ENCODE data around the gene MFN1. TPM values are rescaled to one million over a fixed set of nuclear protein-coding genes. Genes with fewer than 3 reads are reported as not detected.

The MFN1 gene
- total and polyA plus RNA-seq, 2 of the 13 experiments (the other 11 are each of a cell fraction or from before 2014, with no cell fraction given): 25.2 to 37.5 TPM

GRCh38 chr3:179322286-179323196, 25.0 kb upstream of the MFN1 start, which contains the start of gene ZNF639 (continued):
- no peak for TF ChIP-seq KIAA2018 (CRISPR knock-in tag; IDR thresholded peaks at IDR 0.05; ENCODE audit: borderline replicate concordance)
- TF ChIP-seq MNT (IDR thresholded peaks at IDR 0.05): no peak
- no peak for TF ChIP-seq NPAS2 (CRISPR knock-in tag; IDR thresholded peaks at IDR 0.05; ENCODE audit: borderline replicate concordance)
- no peak for TF ChIP-seq KLF11 (CRISPR knock-in tag; IDR thresholded peaks at IDR 0.05)
- 0 out of 2 replicates have a peak, but pooled peaks have one; percentile 19 for TF ChIP-seq ZNF234 (CRISPR knock-in tag; conservative IDR thresholded peaks at IDR 0.05)
- TF ChIP-seq ZNF788 (CRISPR knock-in tag; IDR thresholded peaks at IDR 0.05; ENCODE audit: borderline replicate concordance): peak; percentile 49; the same call in 1 of the 2 replicates
- peak; percentile 88 for TF ChIP-seq NRL (CRISPR knock-in tag; IDR thresholded peaks at IDR 0.05; ENCODE audit: borderline replicate concordance)
- peak; percentile 92 for TF ChIP-seq ZBTB7B (CRISPR knock-in tag; IDR thresholded peaks at IDR 0.05)
- peak; percentile 39; the same call in 1 of the 2 replicates for TF ChIP-seq MXD3 (CRISPR knock-in tag; IDR thresholded peaks at IDR 0.05)
- peak; percentile 83 for TF ChIP-seq ZBTB7A (CRISPR knock-in tag; IDR thresholded peaks at IDR 0.05)
- no peak for TF ChIP-seq U2AF1 (optimal IDR thresholded peaks at IDR 0.05; ENCODE audit: low read depth, low read length)
- TF ChIP-seq ZNF333 (CRISPR knock-in tag; IDR thresholded peaks at IDR 0.05; ENCODE audit: borderline replicate concordance): no peak
- no peak; the same call in 1 of the 2 replicates for TF ChIP-seq HNF4G (IDR thresholded peaks at IDR 0.05; ENCODE audit: borderline replicate concordance, low read depth, low read length)
- TF ChIP-seq HNF4G (CRISPR knock-in tag; IDR thresholded peaks at IDR 0.05; ENCODE audit: borderline replicate concordance, low read depth): no peak
- TF ChIP-seq DR1 (CRISPR knock-in tag; IDR thresholded peaks at IDR 0.05): no peak; the same call in 1 of the 2 replicates
- peak; percentile 64; the same call in 1 of the 2 replicates for TF ChIP-seq ZNF124 (CRISPR knock-in tag; IDR thresholded peaks at IDR 0.05)
- TF ChIP-seq ZNF564 (CRISPR knock-in tag; IDR thresholded peaks at IDR 0.05): peak; percentile 40; the same call in 1 of the 2 replicates
- TF ChIP-seq SIN3B (IDR thresholded peaks at IDR 0.05; ENCODE audit: low read length): no peak
- TF ChIP-seq HOXA9 (CRISPR knock-in tag; IDR thresholded peaks at IDR 0.05; ENCODE audit: borderline replicate concordance): 0 out of 2 replicates have a peak, but pooled peaks have one; percentile 16
